HFFc6 (cell line): ENCODE measurements around the gene AKR1D1. TPM values are rescaled to one million over a fixed set of nuclear protein-coding genes. Genes with fewer than 3 reads are reported as not detected.
"Not testable (repeated sequence)": the region's sequence is repeated elsewhere in the genome, so short reads cannot be mapped to it uniquely, and the experiment has no call there.

Source experiments
- DNase-seq: peaks from one replicate; pipeline ENCODE4 v3.0.0-alpha.2; 2018
- H3K27ac Mint-ChIP-seq: 2 replicates; pipeline ENCODE4 v1.8.0; 2020; ENCODE audit warnings: mild to moderate bottlenecking, mixed read lengths
- H3K27me3 Mint-ChIP-seq: 2 replicates; pipeline ENCODE4 v1.8.0; 2021; ENCODE audit warnings: mild to moderate bottlenecking, moderate library complexity, mixed read lengths; ENCODE audit not compliant: insufficient read depth
- H3K36me3 Mint-ChIP-seq: 2 replicates; pipeline ENCODE4 v1.8.0; 2021; ENCODE audit warnings: low read depth, mixed read lengths
- H3K4me1 Mint-ChIP-seq: 2 replicates; pipeline ENCODE4 v1.8.0; 2020; ENCODE audit warnings: low read depth, mixed read lengths
- H3K4me3 Mint-ChIP-seq: 2 replicates; pipeline ENCODE4 v1.8.0; 2020; ENCODE audit warnings: mild to moderate bottlenecking, moderate library complexity, mixed read lengths
- H3K9me3 Mint-ChIP-seq: 2 replicates; pipeline ENCODE4 v1.8.0; 2020; ENCODE audit warnings: mild to moderate bottlenecking, mixed read lengths
- total RNA-seq, 6 experiments: library from RNA; stranded (reverse); fragmentation: NEBNext Ultra II Directional; extraction: Animal tissue kit (Norgen Biotek cat#: 25700); gene quantifications; 2 replicates in 1 of 6; 3 replicates in 5 of 6; pipeline ENCODE4 v1.2.3, GENCODE V29; 2021
- TF ChIP-seq, protein P1 (sequence below): fragments of 200-600 bp; sonication (generic); IDR thresholded peaks from 2 replicates; pipeline ENCODE4 v1.5.0; 2021; ENCODE audit warnings: antibody characterized with exemption, mild to moderate bottlenecking

AKR1D1 gene
- total RNA-seq, 6 experiments from 2014 or later, result 0.17 TPM; not detected in 5

GRCh38 chr7:138032186-138032585, 44.1 kb upstream of the AKR1D1 start:
- TF ChIP-seq, protein P1, sequence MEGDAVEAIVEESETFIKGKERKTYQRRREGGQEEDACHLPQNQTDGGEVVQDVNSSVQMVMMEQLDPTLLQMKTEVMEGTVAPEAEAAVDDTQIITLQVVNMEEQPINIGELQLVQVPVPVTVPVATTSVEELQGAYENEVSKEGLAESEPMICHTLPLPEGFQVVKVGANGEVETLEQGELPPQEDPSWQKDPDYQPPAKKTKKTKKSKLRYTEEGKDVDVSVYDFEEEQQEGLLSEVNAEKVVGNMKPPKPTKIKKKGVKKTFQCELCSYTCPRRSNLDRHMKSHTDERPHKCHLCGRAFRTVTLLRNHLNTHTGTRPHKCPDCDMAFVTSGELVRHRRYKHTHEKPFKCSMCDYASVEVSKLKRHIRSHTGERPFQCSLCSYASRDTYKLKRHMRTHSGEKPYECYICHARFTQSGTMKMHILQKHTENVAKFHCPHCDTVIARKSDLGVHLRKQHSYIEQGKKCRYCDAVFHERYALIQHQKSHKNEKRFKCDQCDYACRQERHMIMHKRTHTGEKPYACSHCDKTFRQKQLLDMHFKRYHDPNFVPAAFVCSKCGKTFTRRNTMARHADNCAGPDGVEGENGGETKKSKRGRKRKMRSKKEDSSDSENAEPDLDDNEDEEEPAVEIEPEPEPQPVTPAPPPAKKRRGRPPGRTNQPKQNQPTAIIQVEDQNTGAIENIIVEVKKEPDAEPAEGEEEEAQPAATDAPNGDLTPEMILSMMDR, result no peak
- Mint-ChIP-seq H3K9me3 (peaks cover 14% of the 10 kb centered on the region), H3K4me3 (no peak overlapping the region), H3K27me3 (no peaks in the 10 kb centered on the region; the same call in none of the 2 replicates), H3K4me1 (peaks cover 10% of the 10 kb centered on the region; the same call in 1 of the 2 replicates), H3K27ac (no peak overlapping the region), H3K36me3 (peaks cover 12% of the 10 kb centered on the region; the same call in 1 of the 2 replicates)
- DNase-seq, result no peak

DNA sequence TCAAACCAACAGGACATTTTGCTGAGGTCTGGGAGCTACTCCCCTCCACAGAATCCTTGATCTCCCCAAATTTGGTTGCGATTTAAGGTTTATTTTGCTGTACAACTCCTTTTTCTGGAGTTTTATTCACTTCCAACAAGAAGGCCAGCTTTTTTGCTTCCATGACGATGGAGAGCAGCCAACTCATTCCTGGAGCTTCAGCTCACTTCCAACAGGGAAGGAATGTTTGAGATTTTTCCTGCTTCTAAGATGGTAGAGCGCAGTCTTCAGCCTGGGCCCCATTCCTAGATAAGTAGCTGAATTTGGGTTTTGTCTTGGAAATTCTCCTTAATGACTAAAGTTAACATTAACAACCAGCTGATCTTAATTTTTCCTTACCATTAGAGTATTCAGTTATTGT, 43.5 kb upstream of the AKR1D1 start:
- H3K27ac Mint-ChIP-seq, result no peak overlapping the region
- no peak for DNase-seq
- H3K9me3 Mint-ChIP-seq, result peaks cover 14% of the 10 kb centered on the region
- H3K27me3 Mint-ChIP-seq, result no peaks in the 10 kb centered on the region; the same call in 1 of the 2 replicates
- no peak overlapping the region for H3K4me3 Mint-ChIP-seq
- H3K4me1 Mint-ChIP-seq, result peaks cover 10% of the 10 kb centered on the region; the same call in 1 of the 2 replicates
- H3K36me3 Mint-ChIP-seq, result peaks cover 12% of the 10 kb centered on the region; the same call in 1 of the 2 replicates
- TF ChIP-seq, protein P1, result no peak

GRCh38 chr7:138033241-138033640, 43.0 kb upstream of the AKR1D1 start:
- no peaks in the 10 kb centered on the region; the same call in 1 of the 2 replicates for H3K27me3 Mint-ChIP-seq
- H3K4me3 Mint-ChIP-seq, result no peak overlapping the region
- TF ChIP-seq, protein P1, result no peak
- peaks cover 14% of the 10 kb centered on the region for H3K9me3 Mint-ChIP-seq
- H3K36me3 Mint-ChIP-seq, result peaks cover 12% of the 10 kb centered on the region; the same call in 1 of the 2 replicates
- no peak for DNase-seq
- H3K4me1 Mint-ChIP-seq, result peaks cover 10% of the 10 kb centered on the region; the same call in 1 of the 2 replicates
- no peak overlapping the region for H3K27ac Mint-ChIP-seq

DNA sequence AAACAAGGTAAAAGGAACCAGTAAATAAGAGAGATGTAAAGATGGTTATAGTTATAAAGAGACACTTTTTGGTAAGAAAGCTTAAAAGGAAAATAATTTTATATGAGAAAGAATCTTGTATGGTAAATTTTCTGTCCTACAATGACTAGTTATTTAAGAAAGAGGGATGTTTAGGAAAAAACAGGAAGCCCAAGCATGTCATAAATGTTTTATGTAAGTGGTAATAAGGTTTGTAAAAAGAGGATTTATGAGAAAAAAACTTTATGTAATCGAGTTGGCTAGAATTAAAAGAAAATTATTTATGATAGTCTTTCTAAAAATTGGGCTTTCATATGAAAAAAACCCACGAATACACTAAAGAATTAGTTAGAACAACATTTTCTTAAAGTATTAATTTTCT, 40.1 kb upstream of the AKR1D1 start:
- Mint-ChIP-seq H3K27ac (no peak overlapping the region), H3K36me3 (peaks cover 12% of the 10 kb centered on the region; the same call in 1 of the 2 replicates), H3K4me1 (no peaks in the 10 kb centered on the region), H3K9me3 (peaks cover 21% of the 10 kb centered on the region), H3K4me3 (no peak overlapping the region), H3K27me3 (peaks cover 8% of the 10 kb centered on the region)
- TF ChIP-seq, protein P1, result no peak
- no peak for DNase-seq

- H3K9me3 Mint-ChIP-seq, result peaks cover 19% of the 10 kb centered on the region
- not testable (repeated sequence) for H3K36me3 Mint-ChIP-seq
These were observed 36.2 kb upstream of the AKR1D1 start for GRCh38 chr7:138040063-138040462.

GRCh38 chr7:138044897-138045296, 31.4 kb upstream of the AKR1D1 start:
- DNase-seq, result no peak
- TF ChIP-seq, protein P1, result no peak
- Mint-ChIP-seq H3K4me3 (no peak overlapping the region), H3K27me3 (peaks cover 8% of the 10 kb centered on the region), H3K36me3 (no peaks in the 10 kb centered on the region), H3K9me3 (peaks cover 9% of the 10 kb centered on the region), H3K4me1 (no peaks in the 10 kb centered on the region), H3K27ac (no peak overlapping the region)

More at GRCh38 chr7:138040063-138040462, 36.2 kb upstream of the AKR1D1 start:
- not testable (repeated sequence) for H3K4me3 Mint-ChIP-seq, DNase-seq, H3K27ac Mint-ChIP-seq, H3K4me1 Mint-ChIP-seq
- peaks cover 10% of the 10 kb centered on the region for H3K27me3 Mint-ChIP-seq
